HS-5 (cell line): ENCODE data around the gene LRBA.

Experiments used
- DNase-seq: peaks from one replicate; pipeline ENCODE4 v3.0.0-alpha.2; 2012; ENCODE audit warnings: low read depth

LRBA gene

GRCh38 chr4:150268444-150268843 lies 746.6 kb downstream of the LRBA start:
- DNase-seq = no peak

GRCh38 chr4:150265806-150266205 lies 749.3 kb downstream of the LRBA start:
- DNase-seq = no peak

- DNase-seq = no peak
Observed at GRCh38 chr4:150264595-150265161, 750.4 kb downstream of the LRBA start.

DNA sequence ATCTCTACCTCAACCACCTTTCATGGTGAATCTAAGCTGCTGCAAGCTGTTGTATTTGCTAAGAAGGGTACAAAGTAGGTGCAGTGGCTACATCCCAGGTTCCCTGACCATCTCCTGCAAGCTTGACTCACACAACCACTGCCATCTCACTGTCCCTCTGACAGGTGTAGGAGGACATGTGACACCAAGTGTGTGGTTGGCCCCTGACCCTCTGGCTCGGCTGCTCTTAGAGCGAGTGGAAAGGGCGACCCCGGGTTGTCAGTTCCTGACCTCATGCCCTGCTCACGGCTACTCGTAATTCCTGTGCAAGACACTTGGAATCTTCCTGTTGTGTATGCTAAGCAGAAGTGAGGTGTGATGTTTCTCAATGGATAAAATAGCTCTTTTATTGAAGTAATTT lies 752.5 kb downstream of the LRBA start:
- DNase-seq = no peak

DNA sequence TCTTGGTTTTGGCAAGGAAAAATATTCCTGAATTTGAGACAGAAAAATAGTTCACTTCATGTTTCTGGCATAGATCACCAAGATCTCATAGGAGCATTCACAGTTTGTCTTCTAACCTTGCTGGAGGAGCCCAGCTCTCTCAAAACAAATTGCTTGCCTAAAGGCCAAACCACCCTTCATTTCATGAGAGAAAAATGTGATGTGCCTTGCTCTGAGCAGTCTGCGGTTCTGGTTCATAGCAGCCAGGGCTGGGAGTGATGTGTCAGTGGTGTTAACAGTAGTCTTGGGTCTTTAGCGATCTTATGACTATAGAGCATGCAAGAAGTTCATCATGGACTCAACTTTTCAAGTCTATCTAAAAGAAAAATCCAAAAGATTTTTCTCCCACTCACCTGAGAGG lies 753.5 kb downstream of the LRBA start:
- DNase-seq = no peak

DNA sequence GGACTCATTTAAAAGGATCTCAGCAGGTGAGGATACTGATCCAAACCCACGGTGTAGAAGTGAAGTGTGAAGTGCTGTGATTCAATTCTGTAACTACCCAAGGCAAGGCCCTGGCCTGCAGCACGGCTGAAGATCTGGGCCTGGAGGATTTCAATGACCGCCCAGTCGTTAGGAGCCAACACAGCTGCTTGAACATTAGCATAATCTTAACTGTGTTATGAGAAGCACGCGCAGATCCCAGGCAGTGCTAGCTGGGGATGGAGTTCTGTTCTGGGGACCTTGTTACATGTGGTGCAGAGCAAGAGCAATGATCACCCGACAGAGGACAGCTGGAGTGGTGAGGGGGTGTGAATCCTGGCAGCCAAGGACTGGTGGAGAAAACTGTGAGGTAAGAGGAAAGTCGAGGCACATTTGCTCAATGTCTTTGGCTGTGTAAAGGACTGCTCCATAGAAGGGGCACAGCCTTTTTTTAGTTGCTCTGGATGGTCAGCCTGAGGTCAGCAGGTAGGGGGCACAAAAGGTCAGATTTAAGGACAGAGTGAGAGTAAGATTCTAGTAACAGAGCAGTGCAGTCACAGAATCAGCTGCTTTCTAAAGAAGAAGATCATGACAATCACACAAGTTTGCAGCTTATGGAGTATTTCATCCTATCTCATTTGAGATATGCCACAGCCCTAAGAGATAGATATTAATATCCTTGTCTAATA lies 755.1 kb downstream of the LRBA start:
- DNase-seq = no peak

DNA sequence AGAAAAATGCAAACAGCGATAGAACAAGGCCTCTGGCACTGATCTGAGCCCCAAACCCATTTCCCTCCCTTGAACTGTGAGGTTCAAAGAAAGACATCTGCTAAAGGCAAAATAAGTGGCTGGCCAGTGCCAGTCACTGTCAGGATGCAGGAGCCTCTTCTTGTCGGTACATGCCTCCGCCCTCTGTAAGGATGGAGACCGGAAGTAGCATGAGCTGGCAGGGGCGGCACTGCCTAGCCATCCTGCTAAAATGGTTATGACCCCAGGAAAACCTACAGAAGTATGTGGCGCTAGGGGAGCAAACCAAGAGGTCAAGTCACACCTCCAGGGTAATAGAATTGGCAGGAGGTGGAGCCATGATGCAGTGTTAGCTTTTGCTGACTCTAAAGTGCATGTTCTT lies 756.5 kb downstream of the LRBA start:
- no peak for DNase-seq

- no peak for DNase-seq
Observed at GRCh38 chr4:150256841-150257730, 758.0 kb downstream of the LRBA start.

DNA sequence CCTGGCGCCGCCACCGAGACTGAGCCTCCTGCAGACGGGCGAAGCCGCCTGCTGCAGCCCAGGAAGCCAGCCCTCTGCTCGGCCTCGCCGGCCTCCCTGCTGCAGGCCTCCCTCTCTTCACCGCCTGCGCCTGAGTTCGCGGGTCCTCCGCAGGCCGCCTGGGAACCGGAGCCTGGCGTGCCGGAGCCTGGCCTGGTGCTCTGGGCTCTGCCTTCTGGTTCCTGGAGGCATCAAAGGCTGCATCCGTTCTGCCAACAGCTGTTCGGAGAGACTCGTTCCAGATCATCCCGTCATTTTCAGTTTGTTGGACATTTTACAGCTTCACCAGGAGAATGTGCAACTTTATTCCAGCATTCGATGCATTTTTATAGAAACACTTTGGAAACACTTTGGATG lies 758.9 kb downstream of the LRBA start:
- DNase-seq = no peak

- DNase-seq = no peak
Observed at GRCh38 chr4:150255610-150256224, 759.4 kb downstream of the LRBA start.

GRCh38 chr4:150253965-150254630 lies 761.0 kb downstream of the LRBA start:
- DNase-seq = no peak

GRCh38 chr4:150253416-150253815 lies 761.7 kb downstream of the LRBA start:
- DNase-seq = no peak

GRCh38 chr4:150252741-150253140 lies 762.3 kb downstream of the LRBA start:
- DNase-seq = no peak

- DNase-seq = no peak
Observed at GRCh38 chr4:150252306-150252705, 762.8 kb downstream of the LRBA start.

- no peak for DNase-seq
Observed at GRCh38 chr4:150251752-150252190, 763.3 kb downstream of the LRBA start.

GRCh38 chr4:150250998-150251651 lies 764.0 kb downstream of the LRBA start:
- DNase-seq = no peak

DNA sequence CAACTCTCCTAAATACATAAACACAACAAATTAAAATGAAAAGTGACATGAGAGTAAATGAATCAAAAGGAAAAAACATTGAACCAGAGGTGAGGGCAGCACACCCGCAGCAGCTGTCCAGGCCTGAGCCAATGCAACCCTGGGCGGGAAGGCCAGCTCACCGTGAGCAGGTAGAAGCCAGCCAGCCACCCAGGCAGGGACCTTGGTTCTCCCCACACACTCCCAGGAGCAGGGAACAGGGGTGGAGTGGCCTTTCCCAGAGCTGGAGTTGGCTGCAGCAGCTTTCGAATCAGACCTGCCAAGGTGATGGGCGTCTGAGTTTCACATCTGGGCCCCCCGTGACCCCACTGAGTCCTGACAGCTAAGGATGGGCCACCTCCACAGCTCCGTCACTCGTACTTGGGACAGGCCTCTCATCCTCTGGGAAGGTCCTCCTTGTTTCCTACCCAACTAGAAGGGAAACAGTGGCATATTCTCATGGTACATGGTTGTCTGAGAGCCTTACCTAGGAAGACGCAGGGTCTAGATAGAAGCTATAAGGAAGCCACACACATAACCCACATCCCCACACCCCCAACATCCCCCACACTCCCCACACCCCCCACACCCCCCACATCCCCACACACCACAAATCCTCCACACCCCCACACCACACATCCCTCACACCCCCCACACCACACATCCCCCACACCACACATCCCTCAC lies 764.6 kb downstream of the LRBA start:
- DNase-seq = no peak

DNA sequence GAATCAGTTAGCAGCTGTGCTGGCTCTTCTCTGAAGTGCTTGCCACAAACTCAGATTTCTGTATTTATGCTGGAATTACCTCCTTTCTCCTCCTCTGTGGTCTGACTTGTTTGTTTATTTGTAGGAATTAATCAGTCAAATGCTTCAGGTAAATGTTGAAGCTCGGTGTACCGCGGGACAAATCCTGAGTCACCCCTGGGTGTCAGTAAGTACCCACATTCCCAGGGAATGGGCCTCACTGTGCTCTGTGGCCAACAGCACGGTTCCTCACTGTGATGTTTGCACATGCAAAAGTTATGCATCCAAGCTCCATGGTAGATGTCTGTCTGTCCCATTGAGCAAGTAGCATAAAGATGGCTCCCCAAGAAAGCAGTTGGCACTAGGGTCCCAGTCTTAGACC lies 766.9 kb downstream of the LRBA start:
- no peak for DNase-seq

DNA sequence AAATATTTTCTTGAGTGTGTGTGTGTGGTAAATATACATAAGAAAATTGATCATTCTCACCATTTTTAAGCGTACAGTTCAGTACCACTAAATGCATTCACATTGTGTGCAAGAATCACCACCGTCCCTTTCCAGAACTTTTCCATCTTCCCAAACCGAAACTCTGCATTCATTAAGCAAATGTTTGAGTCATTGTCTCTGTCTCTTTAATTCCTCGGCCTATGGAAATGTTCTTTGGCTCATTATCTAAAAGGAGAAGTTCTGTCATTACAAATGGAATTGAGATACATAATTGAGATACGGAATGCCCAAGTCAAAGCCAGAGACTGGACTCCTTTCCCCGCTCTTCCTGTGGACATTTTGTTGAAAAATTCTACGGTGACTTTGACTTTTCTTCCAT lies 767.9 kb downstream of the LRBA start:
- no peak for DNase-seq

GRCh38 chr4:150244600-150244999 lies 770.5 kb downstream of the LRBA start:
- DNase-seq = no peak

GRCh38 chr4:150243932-150244331 lies 771.2 kb downstream of the LRBA start:
- DNase-seq = no peak
